CD8-positive, alpha-beta memory T cell (primary cell): ENCODE data around the gene TNS1. TPM values are rescaled to one million over a fixed set of nuclear protein-coding genes. Genes with fewer than 3 reads are reported as not detected.

Experiments used
- CTCF ChIA-PET: fragments of 350-600 bp; sonication (Branson Sonifier 250); formaldehyde crosslinking; loops from one replicate; lab custom pipeline; 2021; ENCODE audit warnings: antibody characterized with exemption; lab: Charles Lee
- POLR2A ChIA-PET: fragments of 350-600 bp; sonication (Branson Sonifier 250); formaldehyde crosslinking; loops from one replicate; lab custom pipeline; 2021; ENCODE audit warnings: antibody characterized with exemption; lab: Charles Lee
- DNase-seq, 5 donors: peaks; one replicate each; pipeline versions ENCODE4 v3.0.0 to v3.0.0-alpha.2; 2020 to 2022; ENCODE audit warnings: mixed read lengths in 1 of 5
- H3K27ac ChIP-seq: one replicate; pipeline ENCODE4 v1.7.0; 2013; ENCODE audit warnings: low read depth, mild to moderate bottlenecking, low read length, moderate library complexity
- H3K27me3 ChIP-seq: 2 replicates; pipeline ENCODE4 v1.7.0; 2013; ENCODE audit warnings: low read length, mild to moderate bottlenecking; ENCODE audit not compliant: insufficient read depth, poor library complexity, severe bottlenecking
- H3K36me3 ChIP-seq: 2 replicates; pipeline ENCODE4 v1.7.0; 2013; ENCODE audit warnings: mild to moderate bottlenecking, low read length, moderate library complexity; ENCODE audit not compliant: insufficient read depth
- H3K4me1 ChIP-seq: 2 replicates; pipeline ENCODE4 v1.7.0; 2013; ENCODE audit warnings: mild to moderate bottlenecking, low read length, moderate library complexity; ENCODE audit not compliant: insufficient read depth
- H3K4me3 ChIP-seq: 2 replicates; pipeline ENCODE4 v1.7.0; 2013; ENCODE audit warnings: mild to moderate bottlenecking, low read length
- H3K9me3 ChIP-seq: 2 replicates; pipeline ENCODE4 v1.7.0; 2013; ENCODE audit warnings: mild to moderate bottlenecking, low read length
- H3K27ac Mint-ChIP-seq, 8 donors: one replicate each; pipeline ENCODE4 v1.8.0; 2020 to 2021; ENCODE audit warnings: mixed read lengths in 8 of 8, mild to moderate bottlenecking in 6 of 8, inconsistent platforms in 3 of 8, moderate library complexity in 3 of 8
- H3K27me3 Mint-ChIP-seq, 2 donors: one replicate each; pipeline ENCODE4 v1.8.0; 2020 to 2021; ENCODE audit warnings: mixed read lengths in 2 of 2, mild to moderate bottlenecking in 1 of 2, moderate library complexity in 1 of 2
- H3K36me3 Mint-ChIP-seq, 3 donors: one replicate each; pipeline ENCODE4 v1.8.0; 2020 to 2021; ENCODE audit warnings: mixed read lengths in 3 of 3, inconsistent platforms in 1 of 3, mild to moderate bottlenecking in 1 of 3
- H3K4me1 Mint-ChIP-seq, 3 donors: one replicate each; pipeline ENCODE4 v1.8.0; 2020 to 2021; ENCODE audit warnings: mixed read lengths in 3 of 3, inconsistent platforms in 1 of 3, mild to moderate bottlenecking in 1 of 3
- H3K4me3 Mint-ChIP-seq, 7 donors: one replicate each; pipeline ENCODE4 v1.8.0; 2020 to 2021; ENCODE audit warnings: mixed read lengths in 7 of 7, mild to moderate bottlenecking in 6 of 7, moderate library complexity in 4 of 7, inconsistent platforms in 2 of 7
- H3K9me3 Mint-ChIP-seq, 5 donors: one replicate each; pipeline ENCODE4 v1.8.0; 2020 to 2022; ENCODE audit warnings: mixed read lengths in 5 of 5, mild to moderate bottlenecking in 3 of 5, moderate library complexity in 2 of 5, inconsistent platforms in 1 of 5
- polyA plus RNA-seq: library from polyadenylated mRNA; unstranded; fragments of 300-500 nt; fragmentation: Illumina TruSeq; gene quantifications from one replicate; pipeline ENCODE4 v1.2.3, GENCODE V29; 2021
- total RNA-seq, 2 experiments: library from RNA; stranded (reverse); gene quantifications; one replicate each; pipeline ENCODE4 v1.2.3, GENCODE V29; 2021

The TNS1 gene
- total and polyA plus RNA-seq, 3 experiments from 2014 or later, result 1.1 to 1.8 TPM; not detected in 1

- H3K27me3 ChIP-seq, result no peaks in the 10 kb centered on the region
- Mint-ChIP-seq H3K9me3 (peaks cover 0 to 2% (median 0%) of the 10 kb centered on the region in 5 donors), H3K27me3 (peaks cover 6 to 11% of the 10 kb centered on the region in 2 donors), H3K36me3 (peaks cover 0 to 3% (median 0%) of the 10 kb centered on the region in 3 donors), H3K4me3 (no peak overlapping the region), H3K4me1 (no peaks in the 10 kb centered on the region), H3K27ac (peak overlapping the region in 1 of 8 donors; percentile 72)
- H3K36me3 ChIP-seq, result no peaks in the 10 kb centered on the region
- POLR2A ChIA-PET, result no interaction called here
- DNase-seq, result peak in 1 of 5 donors; percentile 26
- no peaks in the 10 kb centered on the region for H3K4me1 ChIP-seq
- CTCF ChIA-PET, result interaction anchor here (1.2 to 1.3 kb wide), 2 partner anchors 10 kb away, joined by 4 read pairs; no protein-coding TSS in a partner anchor
- H3K9me3 ChIP-seq, result no peaks in the 10 kb centered on the region
- no peak overlapping the region for H3K4me3 ChIP-seq
- no peak overlapping the region for H3K27ac ChIP-seq
These were observed 19.2 kb downstream of the TNS1 start for GRCh38 chr2:217983276-217984233.

GRCh38 chr2:217981971-217982370, 20.8 kb downstream of the TNS1 start:
- Mint-ChIP-seq H3K36me3 (peaks cover 0 to 3% (median 0%) of the 10 kb centered on the region in 3 donors), H3K4me3 (no peak overlapping the region), H3K27ac (peak overlapping the region in 1 of 8 donors; percentile 43), H3K27me3 (peaks cover under 1 to 11% of the 10 kb centered on the region in 2 donors), H3K4me1 (no peaks in the 10 kb centered on the region), H3K9me3 (peaks cover 0 to 2% (median 0%) of the 10 kb centered on the region in 5 donors)
- Histone ChIP-seq H3K27ac (no peak overlapping the region), H3K36me3 (no peaks in the 10 kb centered on the region), H3K4me1 (no peaks in the 10 kb centered on the region), H3K9me3 (no peaks in the 10 kb centered on the region), H3K27me3 (no peaks in the 10 kb centered on the region), H3K4me3 (no peak overlapping the region)
- POLR2A ChIA-PET, result no interaction called here
- DNase-seq, result peak in 1 of 5 donors; percentile 2
- CTCF ChIA-PET, result interaction anchor here (1.2 kb wide), 1 partner anchor 12 kb away, joined by 4 read pairs; no protein-coding TSS in a partner anchor

GRCh38 chr2:217981084-217981730, 21.6 kb downstream of the TNS1 start:
- Mint-ChIP-seq H3K27me3 (peaks cover 0 to 11% of the 10 kb centered on the region in 2 donors), H3K27ac (no peak overlapping the region), H3K4me3 (no peak overlapping the region), H3K36me3 (peaks cover 0 to 3% (median 0%) of the 10 kb centered on the region in 3 donors), H3K4me1 (no peaks in the 10 kb centered on the region), H3K9me3 (peaks cover 0 to 2% (median 0%) of the 10 kb centered on the region in 5 donors)
- no peaks in the 10 kb centered on the region for H3K27me3 ChIP-seq
- no peaks in the 10 kb centered on the region for H3K9me3 ChIP-seq
- no peaks in the 10 kb centered on the region for H3K4me1 ChIP-seq
- H3K36me3 ChIP-seq, result no peaks in the 10 kb centered on the region
- no peak for DNase-seq
- CTCF ChIA-PET, result no interaction called here
- H3K27ac ChIP-seq, result no peak overlapping the region
- H3K4me3 ChIP-seq, result no peak overlapping the region
- POLR2A ChIA-PET, result no interaction called here

- Histone ChIP-seq H3K9me3 (no peaks in the 10 kb centered on the region), H3K36me3 (no peaks in the 10 kb centered on the region), H3K4me1 (no peaks in the 10 kb centered on the region), H3K27ac (no peak overlapping the region), H3K27me3 (no peaks in the 10 kb centered on the region), H3K4me3 (no peak overlapping the region)
- peaks cover 0 to 3% (median 0%) of the 10 kb centered on the region in 3 donors for H3K36me3 Mint-ChIP-seq
- peak in 1 of 5 donors; percentile 23 for DNase-seq
- POLR2A ChIA-PET, result no interaction called here
- peaks cover 0 to 2% (median 0%) of the 10 kb centered on the region in 5 donors for H3K9me3 Mint-ChIP-seq
- CTCF ChIA-PET, result no interaction called here
- H3K4me1 Mint-ChIP-seq, result no peaks in the 10 kb centered on the region
- no peak overlapping the region for H3K4me3 Mint-ChIP-seq
- no peak overlapping the region for H3K27ac Mint-ChIP-seq
- peaks cover 0 to 11% of the 10 kb centered on the region in 2 donors for H3K27me3 Mint-ChIP-seq
These were observed 22.2 kb downstream of the TNS1 start for GRCh38 chr2:217980591-217980990.

- H3K9me3 Mint-ChIP-seq, result peaks cover 0 to 2% (median 0%) of the 10 kb centered on the region in 5 donors
- Histone ChIP-seq H3K27me3 (no peaks in the 10 kb centered on the region), H3K36me3 (no peaks in the 10 kb centered on the region), H3K27ac (no peak overlapping the region), H3K4me1 (no peaks in the 10 kb centered on the region), H3K4me3 (no peak overlapping the region), H3K9me3 (no peaks in the 10 kb centered on the region)
- H3K27me3 Mint-ChIP-seq, result peaks cover 0 to 11% of the 10 kb centered on the region in 2 donors
- ChIA-PET POLR2A (no interaction called here), CTCF (no interaction called here)
- no peak overlapping the region for H3K4me3 Mint-ChIP-seq
- H3K27ac Mint-ChIP-seq, result no peak overlapping the region
- no peaks in the 10 kb centered on the region for H3K4me1 Mint-ChIP-seq
- peaks cover 0 to 3% (median 0%) of the 10 kb centered on the region in 3 donors for H3K36me3 Mint-ChIP-seq
- DNase-seq, result peak in 1 of 5 donors; percentile 32
These were observed 22.8 kb downstream of the TNS1 start for GRCh38 chr2:217980036-217980435.

- Histone ChIP-seq H3K4me3 (no peak overlapping the region), H3K36me3 (no peaks in the 10 kb centered on the region), H3K9me3 (no peaks in the 10 kb centered on the region), H3K4me1 (no peaks in the 10 kb centered on the region), H3K27ac (no peak overlapping the region), H3K27me3 (no peaks in the 10 kb centered on the region)
- Mint-ChIP-seq H3K27ac (no peak overlapping the region), H3K4me1 (no peaks in the 10 kb centered on the region), H3K27me3 (peaks cover 0 to 11% of the 10 kb centered on the region in 2 donors), H3K9me3 (peaks cover 0 to 2% (median 0%) of the 10 kb centered on the region in 5 donors), H3K4me3 (no peak overlapping the region), H3K36me3 (peaks cover 0 to 3% (median 0%) of the 10 kb centered on the region in 3 donors)
- ChIA-PET CTCF (no interaction called here), POLR2A (no interaction called here)
- peak in 1 of 5 donors; percentile 12 for DNase-seq
These were observed 23.5 kb downstream of the TNS1 start for GRCh38 chr2:217979151-217979811.

- Histone ChIP-seq H3K27me3 (no peaks in the 10 kb centered on the region), H3K27ac (no peak overlapping the region)
These were observed 24.2 kb downstream of the TNS1 start for GRCh38 chr2:217978536-217979150.

More at GRCh38 chr2:217978536-217979150, 24.2 kb downstream of the TNS1 start:
- H3K36me3 ChIP-seq, result no peaks in the 10 kb centered on the region
- H3K4me3 Mint-ChIP-seq, result no peak overlapping the region
- peaks cover 0 to 12% of the 10 kb centered on the region in 2 donors for H3K27me3 Mint-ChIP-seq
- no peaks in the 10 kb centered on the region for H3K4me1 Mint-ChIP-seq
- POLR2A ChIA-PET, result no interaction called here
- H3K4me1 ChIP-seq, result no peaks in the 10 kb centered on the region
- CTCF ChIA-PET, result no interaction called here
- H3K9me3 ChIP-seq, result no peaks in the 10 kb centered on the region
- no peak for DNase-seq
- no peak overlapping the region for H3K4me3 ChIP-seq
- peaks cover 0 to 2% (median 0%) of the 10 kb centered on the region in 5 donors for H3K9me3 Mint-ChIP-seq
- peaks cover 0 to 3% (median 0%) of the 10 kb centered on the region in 3 donors for H3K36me3 Mint-ChIP-seq
- no peak overlapping the region for H3K27ac Mint-ChIP-seq
